ENCODE data around the gene EEA1.

DNA sequence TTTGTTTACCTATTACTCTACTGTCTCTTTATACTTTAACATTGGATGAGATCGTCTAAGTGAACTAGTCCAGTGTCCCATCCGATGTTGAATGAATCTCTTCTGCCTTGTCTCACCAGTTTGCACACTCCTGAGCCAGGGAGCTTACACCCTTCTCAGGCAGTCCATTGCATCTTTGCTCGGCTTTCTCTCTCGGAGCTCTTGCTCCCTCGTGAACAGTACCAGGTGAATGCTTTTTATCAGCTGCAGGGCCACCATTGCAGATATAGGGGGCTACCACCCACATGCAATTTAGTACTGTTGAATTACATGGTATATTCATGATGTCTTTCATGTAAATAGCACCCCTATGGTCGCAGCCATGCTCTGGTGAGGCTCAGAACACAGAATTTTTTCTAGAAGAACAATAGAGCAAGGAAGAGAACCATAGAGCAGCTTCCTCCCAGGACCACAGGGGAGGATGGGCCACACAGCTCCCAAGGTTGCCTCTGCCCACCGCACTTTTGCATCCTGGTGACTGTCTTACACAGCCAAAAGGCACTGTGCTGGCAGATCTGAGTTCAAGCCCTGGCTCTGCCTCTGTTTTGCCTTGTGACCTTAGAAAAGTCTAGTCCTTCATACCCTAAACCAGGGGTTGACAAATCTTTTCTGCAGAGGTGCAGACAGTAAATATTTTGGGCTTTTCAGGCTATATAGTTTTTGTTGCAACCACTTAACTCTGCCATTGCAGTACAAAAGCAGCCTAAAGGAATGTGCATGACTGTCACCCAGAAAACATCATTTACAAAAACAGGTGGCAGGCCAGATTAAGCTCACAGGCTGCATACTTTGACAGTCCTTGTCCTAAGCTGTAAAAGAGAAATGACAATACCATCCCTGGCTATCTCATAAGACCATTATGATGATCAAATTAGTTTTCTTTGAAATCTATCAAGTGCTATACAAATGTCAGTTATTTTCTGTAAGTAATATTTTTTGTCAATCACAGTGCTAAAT, 190.9 kb downstream of the EEA1 start:
- TF ChIP-seq, protein P1, sequence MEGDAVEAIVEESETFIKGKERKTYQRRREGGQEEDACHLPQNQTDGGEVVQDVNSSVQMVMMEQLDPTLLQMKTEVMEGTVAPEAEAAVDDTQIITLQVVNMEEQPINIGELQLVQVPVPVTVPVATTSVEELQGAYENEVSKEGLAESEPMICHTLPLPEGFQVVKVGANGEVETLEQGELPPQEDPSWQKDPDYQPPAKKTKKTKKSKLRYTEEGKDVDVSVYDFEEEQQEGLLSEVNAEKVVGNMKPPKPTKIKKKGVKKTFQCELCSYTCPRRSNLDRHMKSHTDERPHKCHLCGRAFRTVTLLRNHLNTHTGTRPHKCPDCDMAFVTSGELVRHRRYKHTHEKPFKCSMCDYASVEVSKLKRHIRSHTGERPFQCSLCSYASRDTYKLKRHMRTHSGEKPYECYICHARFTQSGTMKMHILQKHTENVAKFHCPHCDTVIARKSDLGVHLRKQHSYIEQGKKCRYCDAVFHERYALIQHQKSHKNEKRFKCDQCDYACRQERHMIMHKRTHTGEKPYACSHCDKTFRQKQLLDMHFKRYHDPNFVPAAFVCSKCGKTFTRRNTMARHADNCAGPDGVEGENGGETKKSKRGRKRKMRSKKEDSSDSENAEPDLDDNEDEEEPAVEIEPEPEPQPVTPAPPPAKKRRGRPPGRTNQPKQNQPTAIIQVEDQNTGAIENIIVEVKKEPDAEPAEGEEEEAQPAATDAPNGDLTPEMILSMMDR (conservative IDR thresholded peaks at IDR 0.05; ENCODE audit: low read length) = no peak
- no peak for TF ChIP-seq EZH2phosphoT487 (IDR thresholded peaks at IDR 0.05; ENCODE audit: borderline replicate concordance, low read depth, low read length)
